NT2/D1 (cell line): ENCODE measurements around the gene STX11.

Source experiments
- SUZ12 ChIP-seq: IDR thresholded peaks from 2 replicates; pipeline ENCODE4 v1.6.1; 2011; ENCODE audit not compliant: insufficient read length, insufficient read depth; ENCODE audit errors: extremely low read depth
- YY1 ChIP-seq: IDR thresholded peaks from 2 replicates; pipeline ENCODE4 v1.6.1; 2011; ENCODE audit not compliant: insufficient read length, insufficient read depth
- ZNF274 ChIP-seq: IDR thresholded peaks from 2 replicates; pipeline ENCODE4 v1.6.1; 2011; ENCODE audit warnings: mild to moderate bottlenecking, low read depth, low read length

DNA sequence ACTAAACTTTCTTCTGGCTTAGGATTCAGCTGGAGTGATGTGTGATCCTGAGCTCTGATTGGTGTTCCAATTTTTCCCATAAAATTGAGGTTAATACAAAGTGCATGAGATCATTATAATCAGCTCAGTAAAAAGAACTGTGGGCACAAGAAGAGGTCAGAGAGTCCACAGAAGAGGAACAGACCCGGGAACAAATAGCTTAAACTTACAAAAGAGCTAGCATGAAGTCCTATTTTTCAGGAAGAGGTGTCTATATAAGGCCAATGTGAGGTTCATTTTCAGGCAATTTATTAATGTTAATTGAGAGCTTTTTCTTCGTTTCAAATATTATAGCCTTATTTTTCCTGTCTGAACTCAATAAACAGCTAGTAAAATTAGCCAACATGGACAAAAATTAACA, 26.9 kb upstream of the STX11 start:
- no peak for TF ChIP-seq YY1
- no peak for TF ChIP-seq SUZ12
- no peak for TF ChIP-seq ZNF274
